Fibroblast of lung (primary cell): Measurements from ENCODE around the gene CPA5.

Experiments
- EZH2 ChIP-seq: IDR thresholded peaks from 2 replicates; pipeline ENCODE4 v1.5.1; 2012; ENCODE audit warnings: low read length, control low read depth, mild to moderate bottlenecking; ENCODE audit errors: missing control alignments
- TF ChIP-seq, protein P1 (sequence below), 2 donors: IDR thresholded peaks in 1 of 2; conservative IDR thresholded peaks in 1 of 2; 1 replicate in 1 of 2; 2 replicates in 1 of 2; pipeline ENCODE4 v1.5.1; 2011 to 2012; ENCODE audit warnings: low read length in 2 of 2, control low read depth in 1 of 2, inconsistent platforms in 1 of 2, low read depth in 1 of 2, mild to moderate bottlenecking in 1 of 2

DNA sequence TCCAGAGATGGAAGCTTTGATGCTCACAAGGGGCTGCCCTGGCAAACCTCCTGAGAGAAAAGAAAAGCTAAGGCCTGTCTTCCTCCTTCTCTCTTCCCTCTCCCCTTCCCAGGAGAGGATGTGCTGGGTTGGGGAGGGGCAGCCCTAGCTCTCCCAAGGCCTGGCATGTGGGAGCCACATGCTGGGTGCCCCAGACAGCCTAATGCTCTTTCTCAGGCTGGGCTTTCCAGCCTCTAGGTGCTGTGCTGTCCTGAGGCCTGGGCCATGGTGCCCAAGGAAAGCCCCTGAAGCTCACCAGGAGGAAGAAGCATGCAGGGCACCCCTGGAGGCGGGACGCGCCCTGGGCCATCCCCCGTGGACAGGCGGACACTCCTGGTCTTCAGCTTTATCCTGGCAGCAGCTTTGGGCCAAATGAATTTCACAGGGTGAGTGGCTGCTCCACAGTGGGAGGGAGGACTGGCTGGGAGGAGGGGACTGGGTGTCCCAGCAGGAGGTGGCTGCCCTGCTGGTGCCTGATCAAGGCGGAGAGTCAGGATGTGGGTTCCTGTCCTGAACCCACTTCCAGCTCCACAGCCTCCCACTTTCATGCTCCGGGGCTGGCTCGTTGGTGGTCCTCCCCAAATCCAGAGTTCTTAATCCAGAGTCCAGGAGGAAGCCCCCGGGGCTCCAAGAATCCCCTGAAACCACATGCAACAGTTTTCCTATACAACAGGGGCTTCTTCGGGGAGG is 1.7 kb downstream of the CPA5 start:
- TF ChIP-seq, protein P1, sequence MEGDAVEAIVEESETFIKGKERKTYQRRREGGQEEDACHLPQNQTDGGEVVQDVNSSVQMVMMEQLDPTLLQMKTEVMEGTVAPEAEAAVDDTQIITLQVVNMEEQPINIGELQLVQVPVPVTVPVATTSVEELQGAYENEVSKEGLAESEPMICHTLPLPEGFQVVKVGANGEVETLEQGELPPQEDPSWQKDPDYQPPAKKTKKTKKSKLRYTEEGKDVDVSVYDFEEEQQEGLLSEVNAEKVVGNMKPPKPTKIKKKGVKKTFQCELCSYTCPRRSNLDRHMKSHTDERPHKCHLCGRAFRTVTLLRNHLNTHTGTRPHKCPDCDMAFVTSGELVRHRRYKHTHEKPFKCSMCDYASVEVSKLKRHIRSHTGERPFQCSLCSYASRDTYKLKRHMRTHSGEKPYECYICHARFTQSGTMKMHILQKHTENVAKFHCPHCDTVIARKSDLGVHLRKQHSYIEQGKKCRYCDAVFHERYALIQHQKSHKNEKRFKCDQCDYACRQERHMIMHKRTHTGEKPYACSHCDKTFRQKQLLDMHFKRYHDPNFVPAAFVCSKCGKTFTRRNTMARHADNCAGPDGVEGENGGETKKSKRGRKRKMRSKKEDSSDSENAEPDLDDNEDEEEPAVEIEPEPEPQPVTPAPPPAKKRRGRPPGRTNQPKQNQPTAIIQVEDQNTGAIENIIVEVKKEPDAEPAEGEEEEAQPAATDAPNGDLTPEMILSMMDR (conservative IDR thresholded peaks at IDR 0.05 in 1 of 2, IDR thresholded peaks at IDR 0.05 in 1 of 2; ENCODE audit: low read depth in 1 of 2, low read length in 2 of 2) = no peak
- TF ChIP-seq EZH2 = no peak
